Measurements from ENCODE around the gene STXBP6.

The STXBP6 gene

DNA sequence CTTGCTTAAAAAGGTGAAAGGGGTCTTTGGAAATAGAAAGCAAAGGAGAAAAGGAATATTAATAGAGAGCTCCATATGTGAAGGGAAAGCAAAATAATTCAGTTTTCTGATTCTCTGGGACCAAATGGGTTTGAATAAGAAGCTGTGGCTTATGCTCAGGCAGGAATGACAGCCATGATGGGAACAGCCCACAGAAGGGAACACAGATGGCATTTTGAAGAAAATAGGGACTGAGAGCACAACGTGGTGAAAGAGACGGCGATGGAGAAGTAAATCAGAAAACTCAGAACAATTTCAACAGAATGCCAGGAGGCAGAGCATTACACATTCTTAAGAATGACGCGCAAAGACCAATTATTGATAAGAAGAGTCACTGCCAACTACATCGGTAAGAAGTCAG is 102.8 kb downstream of the STXBP6 start:
- TF ChIP-seq, protein P1, sequence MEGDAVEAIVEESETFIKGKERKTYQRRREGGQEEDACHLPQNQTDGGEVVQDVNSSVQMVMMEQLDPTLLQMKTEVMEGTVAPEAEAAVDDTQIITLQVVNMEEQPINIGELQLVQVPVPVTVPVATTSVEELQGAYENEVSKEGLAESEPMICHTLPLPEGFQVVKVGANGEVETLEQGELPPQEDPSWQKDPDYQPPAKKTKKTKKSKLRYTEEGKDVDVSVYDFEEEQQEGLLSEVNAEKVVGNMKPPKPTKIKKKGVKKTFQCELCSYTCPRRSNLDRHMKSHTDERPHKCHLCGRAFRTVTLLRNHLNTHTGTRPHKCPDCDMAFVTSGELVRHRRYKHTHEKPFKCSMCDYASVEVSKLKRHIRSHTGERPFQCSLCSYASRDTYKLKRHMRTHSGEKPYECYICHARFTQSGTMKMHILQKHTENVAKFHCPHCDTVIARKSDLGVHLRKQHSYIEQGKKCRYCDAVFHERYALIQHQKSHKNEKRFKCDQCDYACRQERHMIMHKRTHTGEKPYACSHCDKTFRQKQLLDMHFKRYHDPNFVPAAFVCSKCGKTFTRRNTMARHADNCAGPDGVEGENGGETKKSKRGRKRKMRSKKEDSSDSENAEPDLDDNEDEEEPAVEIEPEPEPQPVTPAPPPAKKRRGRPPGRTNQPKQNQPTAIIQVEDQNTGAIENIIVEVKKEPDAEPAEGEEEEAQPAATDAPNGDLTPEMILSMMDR (IDR thresholded peaks at IDR 0.05), result no peak

DNA sequence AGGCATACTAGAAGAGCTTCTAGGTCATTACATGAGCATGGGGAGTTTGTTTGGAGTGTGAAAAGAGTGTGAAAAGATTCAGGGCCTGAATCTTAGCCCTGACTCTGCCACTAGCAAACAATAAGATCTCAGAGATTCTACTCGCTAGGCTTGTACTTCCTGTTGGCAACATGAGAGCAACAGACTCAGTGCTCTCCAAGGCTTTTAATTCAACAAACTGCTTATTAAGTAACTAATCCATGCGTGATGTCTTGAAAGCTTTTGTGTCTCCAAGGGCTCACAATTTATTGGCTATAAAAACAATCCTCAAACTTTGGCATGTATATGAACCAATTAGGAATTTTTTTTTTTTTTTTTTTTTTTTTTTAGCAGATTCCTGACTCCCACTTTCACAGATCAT is 105.1 kb downstream of the STXBP6 start:
- TF ChIP-seq, protein P1 (IDR thresholded peaks at IDR 0.05), result no peak

DNA sequence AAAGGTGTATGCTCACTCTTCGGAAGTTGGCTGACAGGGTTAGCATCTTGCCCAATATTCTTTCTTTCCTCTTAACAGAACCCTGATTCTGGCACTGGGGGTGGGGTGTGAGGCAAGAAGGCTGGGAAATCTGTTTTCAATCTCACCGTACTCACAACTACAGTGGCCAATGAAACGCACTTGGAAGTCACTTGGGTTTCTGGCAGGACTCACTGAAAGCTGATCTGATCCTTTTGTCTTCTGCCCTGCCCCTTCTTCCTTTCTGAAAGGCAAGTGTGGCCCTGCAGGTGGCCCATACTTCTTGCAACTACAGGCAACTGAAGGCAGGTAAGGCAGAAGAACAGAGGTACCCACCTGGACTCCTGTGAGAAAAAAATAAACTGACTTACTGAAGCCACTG is 106.9 kb downstream of the STXBP6 start:
- TF ChIP-seq, protein P1 (IDR thresholded peaks at IDR 0.05), result no peak

DNA sequence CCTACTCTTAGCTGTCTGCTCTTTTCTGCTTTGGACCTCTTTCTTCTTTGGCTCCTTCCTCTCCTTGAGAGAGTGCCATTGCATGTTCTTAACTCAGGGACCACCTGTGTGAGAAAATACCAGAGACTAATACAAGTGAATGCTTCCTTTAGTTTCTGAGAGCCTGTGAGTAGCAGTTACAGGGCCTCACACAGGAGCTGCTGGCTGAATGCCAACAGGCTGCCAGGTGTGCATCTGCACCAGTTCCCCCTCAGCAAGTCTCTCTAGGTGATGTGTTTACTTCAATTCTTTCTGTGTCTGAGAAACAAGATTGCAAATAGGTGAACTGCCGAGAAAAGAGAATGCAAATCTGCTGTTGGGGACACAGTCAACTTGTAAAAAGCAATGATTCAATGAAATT is 108.2 kb downstream of the STXBP6 start:
- TF ChIP-seq, protein P1 (IDR thresholded peaks at IDR 0.05), result no peak

DNA sequence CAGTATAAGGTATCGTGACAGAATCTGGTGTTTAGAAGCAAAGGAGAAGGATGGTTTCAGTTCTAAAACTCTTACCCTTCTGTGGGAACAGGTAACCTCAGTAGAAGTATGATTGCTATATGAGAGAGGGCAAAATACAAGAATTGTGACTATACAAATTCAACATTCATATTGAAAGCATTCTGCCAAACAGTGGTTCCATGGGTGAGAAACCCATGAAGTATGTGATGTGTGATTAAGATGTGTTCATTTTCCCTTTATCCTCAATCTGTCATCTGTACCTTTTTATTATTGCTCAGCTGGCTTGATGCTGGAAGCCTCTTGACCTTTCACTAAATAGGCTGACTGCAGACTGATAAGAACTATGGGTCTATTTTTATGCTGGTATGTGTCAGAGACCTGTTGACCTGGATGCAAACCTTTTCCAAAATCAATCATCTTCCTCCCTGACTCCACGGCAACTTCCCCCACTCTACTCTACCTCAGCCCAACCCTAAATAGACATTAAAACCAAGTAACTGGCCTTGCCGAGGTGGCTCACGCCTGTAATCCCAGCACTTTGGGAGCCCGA is 109.6 kb downstream of the STXBP6 start:
- TF ChIP-seq, protein P1 (IDR thresholded peaks at IDR 0.05), result no peak

DNA sequence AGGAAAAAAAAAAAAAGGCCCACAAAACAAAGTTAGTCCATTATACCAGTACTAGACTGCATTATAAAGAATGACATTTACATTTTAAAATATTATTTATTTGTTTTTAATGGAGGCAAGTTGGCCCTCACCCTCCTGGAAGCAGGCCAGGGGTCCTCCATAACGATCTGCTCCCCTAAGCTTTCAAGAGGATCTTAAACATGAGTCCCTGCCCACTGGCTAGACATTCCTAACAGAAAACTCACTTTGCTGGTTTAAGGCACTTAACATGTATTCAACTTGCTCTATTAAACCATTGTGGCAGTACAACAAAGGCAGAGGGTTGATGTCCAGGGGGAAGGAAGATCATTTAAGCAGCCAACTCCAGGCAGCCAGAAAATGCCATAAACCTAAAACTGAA is 111.4 kb downstream of the STXBP6 start:
- TF ChIP-seq, protein P1 (IDR thresholded peaks at IDR 0.05), result no peak

DNA sequence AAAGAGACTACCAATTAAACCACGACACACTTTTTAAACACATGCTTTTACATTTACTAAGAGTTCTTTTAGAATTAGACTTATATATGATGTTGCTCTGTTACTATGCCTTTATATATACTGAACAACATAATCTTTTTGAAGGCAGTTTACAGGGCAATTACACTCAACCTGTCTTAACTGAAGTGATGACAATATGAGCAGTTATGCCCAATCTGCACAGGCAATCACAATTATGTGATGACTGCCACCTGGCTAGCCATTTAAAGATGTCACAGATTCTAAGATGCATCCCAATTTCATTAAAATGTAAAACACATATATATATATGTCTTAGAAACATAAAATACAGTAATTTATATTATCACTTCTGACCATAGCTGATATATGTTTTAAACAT is 112.6 kb downstream of the STXBP6 start:
- TF ChIP-seq, protein P1 (IDR thresholded peaks at IDR 0.05), result no peak

DNA sequence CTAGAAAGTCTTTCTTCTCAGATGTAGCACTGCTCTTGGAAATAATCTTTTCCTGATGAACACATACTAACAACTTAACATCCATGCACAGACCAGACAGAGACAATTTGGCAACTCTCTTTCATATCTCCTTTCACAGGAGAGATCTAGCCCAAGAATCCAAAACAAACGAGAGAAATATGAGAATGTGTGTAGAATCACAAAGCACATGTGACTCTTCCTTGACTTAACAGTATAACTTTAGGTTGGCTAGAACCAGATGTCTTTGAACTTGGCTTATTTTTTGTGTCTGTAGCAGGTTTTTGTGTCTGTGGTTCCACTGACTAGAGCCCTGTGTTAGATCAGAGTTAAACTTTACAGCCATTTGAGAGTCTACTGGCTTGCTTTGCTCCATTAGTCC is 114.2 kb downstream of the STXBP6 start:
- TF ChIP-seq, protein P1 (IDR thresholded peaks at IDR 0.05), result no peak

Measured in LNCAP (cell line).